HepG2 (cell line): Measurements from ENCODE around the gene TACC2. TPM values are rescaled to one million over a fixed set of nuclear protein-coding genes. Genes with fewer than 3 reads are reported as not detected.

Experiments used
- CBX5 ChIP-seq: sonication (generic); formaldehyde crosslinking; IDR thresholded peaks from 2 replicates; pipeline ENCODE4 v1.4.0; 2020; ENCODE audit warnings: missing genetic modification reagents, borderline replicate concordance
- DR1 ChIP-seq: sonication (generic); formaldehyde crosslinking; IDR thresholded peaks from 2 replicates; pipeline ENCODE4 v1.8.0; 2021; ENCODE audit warnings: mild to moderate bottlenecking, missing genetic modification reagents, inconsistent platforms
- ELF1 ChIP-seq: sonication (generic); formaldehyde crosslinking; IDR thresholded peaks from 2 replicates; pipeline ENCODE4 v1.4.0; 2020; ENCODE audit warnings: missing genetic modification reagents
- HDAC6 ChIP-seq: fragments of 200-600 bp; sonication (generic); IDR thresholded peaks from 2 replicates; pipeline ENCODE4 v1.7.0; 2017; ENCODE audit warnings: mild to moderate bottlenecking, antibody characterized with exemption, low read length, low read depth
- KIAA2018 ChIP-seq: sonication (generic); formaldehyde crosslinking; IDR thresholded peaks from 2 replicates; pipeline ENCODE4 v1.5.0; 2020; ENCODE audit warnings: mild to moderate bottlenecking, missing genetic modification reagents, borderline replicate concordance
- MTF2 ChIP-seq: sonication (generic); formaldehyde crosslinking; IDR thresholded peaks from 2 replicates; pipeline ENCODE4 v1.5.0; 2020; ENCODE audit warnings: missing genetic modification reagents, borderline replicate concordance
- NCOA1 ChIP-seq: sonication (generic); formaldehyde crosslinking; IDR thresholded peaks from 2 replicates; pipeline ENCODE4 v1.9.0; 2021; ENCODE audit warnings: missing genetic modification reagents
- SP2 ChIP-seq: sonication (generic); formaldehyde crosslinking; IDR thresholded peaks from 2 replicates; pipeline ENCODE4 v1.5.1; 2020; ENCODE audit warnings: mild to moderate bottlenecking, missing genetic modification reagents
- YY1 ChIP-seq: IDR thresholded peaks from 2 replicates; pipeline ENCODE4 v1.6.1; 2011; ENCODE audit warnings: low read length, low read depth, moderate library complexity, mild to moderate bottlenecking; ENCODE audit not compliant: insufficient read depth, insufficient replicate concordance
- ZFP41 ChIP-seq: sonication (generic); formaldehyde crosslinking; IDR thresholded peaks from 2 replicates; pipeline ENCODE4 v1.4.0; 2020; ENCODE audit warnings: mild to moderate bottlenecking, missing genetic modification reagents, borderline replicate concordance
- ZNF281 ChIP-seq: sonication (generic); formaldehyde crosslinking; IDR thresholded peaks from 2 replicates; pipeline ENCODE4 v1.4.0; 2020; ENCODE audit warnings: missing genetic modification reagents, borderline replicate concordance
- ZNF367 ChIP-seq: sonication (generic); formaldehyde crosslinking; IDR thresholded peaks from 2 replicates; pipeline ENCODE4 v1.4.0; 2020; ENCODE audit warnings: missing genetic modification reagents, borderline replicate concordance
- ZNF382 ChIP-seq: sonication (generic); formaldehyde crosslinking; IDR thresholded peaks from 2 replicates; pipeline ENCODE4 v1.5.0; 2020; ENCODE audit warnings: missing genetic modification reagents, mild to moderate bottlenecking, borderline replicate concordance
- ZNF530 ChIP-seq: sonication (generic); formaldehyde crosslinking; IDR thresholded peaks from 2 replicates; pipeline ENCODE4 v1.5.0; 2020; ENCODE audit warnings: low read depth, mild to moderate bottlenecking, missing genetic modification reagents
- ZNF737 ChIP-seq: sonication (generic); formaldehyde crosslinking; IDR thresholded peaks from 2 replicates; pipeline ENCODE4 v1.5.0; 2020; ENCODE audit warnings: missing genetic modification reagents, mild to moderate bottlenecking, borderline replicate concordance
- polyA plus RNA-seq, 8 experiments: library from polyadenylated mRNA; depleted of rRNA in 3 of 8; stranded (reverse) in 7 of 8; unstranded in 1 of 8; fragments of >200 nt; fragmentation: Illumina TruSeq in 4 of 8; extraction: Trizol in 4 of 8; gene quantifications; 2 replicates each; pipeline versions ENCODE4 v1.2.1 to v1.2.3, GENCODE V29; 2011 to 2016; ENCODE audit warnings: low read depth in 4 of 8, missing spikeins in 1 of 8, mixed read lengths in 1 of 8; ENCODE audit not compliant: insufficient read depth in 1 of 8
- total RNA-seq, 5 experiments: library from RNA; depleted of rRNA; stranded (reverse); fragments of >200 nt; fragmentation: Illumina TruSeq; extraction: Trizol; gene quantifications; 2 replicates each; pipeline ENCODE4 v1.2.3, GENCODE V29; 2016; ENCODE audit warnings: low read depth in 1 of 5

The TACC2 gene
- total and polyA plus RNA-seq, 2 of the 13 experiments (the other 11 are each of a cell fraction or from before 2014, with no cell fraction given), result 11.8 to 16.0 TPM

GRCh38 chr10:122062831-122063674 is 74.1 kb downstream of the TACC2 start (continued):
- no peak for TF ChIP-seq ZFP41 (CRISPR knock-in tag)
- peak; percentile 79; the same call in 1 of the 2 replicates for TF ChIP-seq CBX5 (CRISPR knock-in tag)
- TF ChIP-seq HDAC6, result no peak
- TF ChIP-seq SP2 (CRISPR knock-in tag), result no peak
- TF ChIP-seq ZNF281 (CRISPR knock-in tag), result peak; percentile 31; the same call in 1 of the 2 replicates
- peak; percentile 40 for TF ChIP-seq YY1
- no peak for TF ChIP-seq ZNF382 (CRISPR knock-in tag)
- TF ChIP-seq ZNF530 (CRISPR knock-in tag), result no peak
- TF ChIP-seq MTF2, result no peak
- no peak for TF ChIP-seq NCOA1 (CRISPR knock-in tag)
- TF ChIP-seq ELF1 (CRISPR knock-in tag), result peak; percentile 76
- TF ChIP-seq KIAA2018 (CRISPR knock-in tag), result no peak
- TF ChIP-seq ZNF367, result no peak
- TF ChIP-seq DR1 (CRISPR knock-in tag), result no peak
- no peak for TF ChIP-seq ZNF737
